HK-2 (cell line): Measurements from ENCODE around the gene HMGCL.

ENCODE experiments used
- DNase-seq: peaks from one replicate; pipeline ENCODE4 v3.0.0-alpha.2; 2018; ENCODE audit not compliant: unreplicated experiment

HMGCL gene

GRCh38 chr1:23776217-23776616 lies 49.0 kb downstream of the HMGCL start:
- no peak for DNase-seq

GRCh38 chr1:23774174-23774880 lies 50.9 kb downstream of the HMGCL start:
- no peak for DNase-seq

GRCh38 chr1:23772854-23773242 lies 52.4 kb downstream of the HMGCL start:
- no peak for DNase-seq

- DNase-seq, result peak; percentile 83
These were observed 53.0 kb downstream of the HMGCL start for GRCh38 chr1:23772049-23772853.

- DNase-seq, result no peak
These were observed 56.5 kb downstream of the HMGCL start for GRCh38 chr1:23768733-23769132.

- DNase-seq, result no peak
These were observed 62.1 kb downstream of the HMGCL start for GRCh38 chr1:23763041-23763577.

DNA sequence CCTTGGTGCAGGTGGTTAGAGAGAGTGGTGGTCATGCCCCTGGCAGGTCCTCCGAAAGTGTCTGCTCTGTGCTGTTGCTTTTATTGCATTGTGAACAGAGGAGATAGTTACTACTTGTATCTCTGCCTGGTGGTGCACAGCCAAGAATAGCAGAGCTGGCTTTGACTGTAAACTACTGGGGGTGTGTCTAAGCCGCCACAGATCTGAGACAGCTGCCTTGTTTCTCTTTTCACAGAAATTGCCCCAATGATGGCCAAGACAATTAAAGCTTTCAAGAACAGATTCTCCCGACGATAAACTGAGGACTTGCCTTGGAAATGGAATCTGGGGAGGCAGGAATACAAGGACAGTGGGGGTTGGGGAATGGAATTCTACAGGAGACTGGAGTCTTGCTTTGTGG lies 66.0 kb downstream of the HMGCL start:
- no peak for DNase-seq

DNA sequence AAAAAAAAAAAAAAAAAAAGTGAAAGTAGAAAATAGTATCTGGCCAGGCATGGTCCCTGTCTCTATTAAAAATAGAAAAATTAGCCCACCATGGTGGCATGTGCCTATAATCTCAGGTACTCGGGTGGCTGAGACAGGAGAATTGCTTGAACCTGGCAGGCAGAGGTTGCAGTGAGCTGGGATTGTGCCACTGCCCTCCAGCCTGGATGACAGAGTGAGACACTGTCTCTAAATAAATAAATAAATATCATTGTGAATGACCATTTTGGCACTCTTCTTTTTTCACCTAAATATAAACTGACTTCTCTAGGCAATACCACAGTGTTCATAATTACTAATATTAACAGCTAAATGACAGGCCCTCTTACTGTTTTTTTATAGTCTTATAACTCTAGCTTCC lies 67.4 kb downstream of the HMGCL start:
- no peak for DNase-seq

DNA sequence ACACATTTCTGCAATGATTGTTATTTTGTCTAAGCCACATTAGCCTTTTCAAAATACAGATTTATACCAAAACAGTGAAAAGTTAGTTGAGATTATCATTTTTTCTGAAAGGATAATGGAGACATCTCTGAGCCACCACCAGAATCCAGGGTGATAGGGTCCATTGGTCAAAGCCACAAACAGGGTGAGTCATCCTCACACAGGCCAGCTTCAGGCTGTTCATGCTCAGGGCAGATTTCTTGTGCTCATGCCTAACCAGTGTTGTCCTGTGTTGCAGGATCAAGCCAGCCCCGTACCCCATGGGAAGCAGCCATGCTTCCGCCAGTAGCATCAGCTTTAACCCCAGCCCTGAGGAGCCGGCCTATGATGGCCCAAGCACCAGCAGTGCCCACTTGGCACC lies 68.6 kb downstream of the HMGCL start:
- peak; percentile 50 for DNase-seq

DNA sequence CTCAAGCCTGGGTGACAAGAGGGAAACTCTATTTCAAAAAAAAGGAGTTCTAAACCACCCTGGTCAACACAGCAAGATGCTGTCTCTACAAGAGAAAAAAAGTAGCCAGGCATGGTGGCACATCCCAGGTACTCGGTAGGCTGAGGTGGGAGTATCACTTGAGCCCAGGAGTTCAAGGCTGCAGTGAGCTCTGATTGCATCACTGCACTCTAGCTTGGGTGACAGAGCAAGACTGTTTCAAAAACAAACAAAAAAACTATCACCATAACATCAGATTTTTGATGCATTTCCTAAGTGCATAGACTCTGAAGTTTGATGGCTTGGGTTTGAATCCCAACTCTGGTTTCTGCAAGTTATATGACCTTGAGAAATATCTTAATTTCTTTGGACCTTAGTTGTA lies 72.3 kb downstream of the HMGCL start:
- no peak for DNase-seq
